ENCODE data around the gene PIGQ. TPM values are rescaled to one million over a fixed set of nuclear protein-coding genes. Genes with fewer than 3 reads are reported as not detected.

PIGQ gene
- total RNA-seq, 1 experiment from 2014 or later, result 58.0 TPM

- no peak overlapping the region for H3K56ac ChIP-seq (ENCODE audit: insufficient read length, low read depth, low read length)
- H3K9me3 Mint-ChIP-seq, result no peaks in the 10 kb centered on the region
- no peak overlapping the region for H3K27ac Mint-ChIP-seq
- H4K8ac ChIP-seq (replicated peaks; ENCODE audit: insufficient read length, low read depth, low read length), result no peak overlapping the region
- no peak overlapping the region for H2BK12ac ChIP-seq (ENCODE audit: insufficient read length, low read depth, low read length)
- no peak for DNase-seq
- H2BK15ac ChIP-seq (ENCODE audit: low read depth, low read length), result no peak overlapping the region
- H3K4me2 ChIP-seq (ENCODE audit: insufficient read depth, insufficient read length, low read length), result no peak overlapping the region
- H3K79me2 ChIP-seq (ENCODE audit: insufficient read depth, low read length), result no peaks in the 10 kb centered on the region; the same call in 1 of the 2 replicates
- no peak overlapping the region for H4K91ac ChIP-seq (ENCODE audit: insufficient read length, low read depth, low read length)
- H2BK5ac ChIP-seq (ENCODE audit: insufficient read length, low read length), result no peak overlapping the region
- no peaks in the 10 kb centered on the region for H3K27me3 ChIP-seq (ENCODE audit: insufficient read depth, low read length)
- H3K4me1 Mint-ChIP-seq, result peaks cover 12 to 25% of the 10 kb centered on the region in 2 experiments
- no peak overlapping the region for H3K14ac ChIP-seq (ENCODE audit: insufficient read depth, low read length)
- H3T11ph ChIP-seq (ENCODE audit: low read length), result no peak overlapping the region
- TF ChIP-seq, protein P1, sequence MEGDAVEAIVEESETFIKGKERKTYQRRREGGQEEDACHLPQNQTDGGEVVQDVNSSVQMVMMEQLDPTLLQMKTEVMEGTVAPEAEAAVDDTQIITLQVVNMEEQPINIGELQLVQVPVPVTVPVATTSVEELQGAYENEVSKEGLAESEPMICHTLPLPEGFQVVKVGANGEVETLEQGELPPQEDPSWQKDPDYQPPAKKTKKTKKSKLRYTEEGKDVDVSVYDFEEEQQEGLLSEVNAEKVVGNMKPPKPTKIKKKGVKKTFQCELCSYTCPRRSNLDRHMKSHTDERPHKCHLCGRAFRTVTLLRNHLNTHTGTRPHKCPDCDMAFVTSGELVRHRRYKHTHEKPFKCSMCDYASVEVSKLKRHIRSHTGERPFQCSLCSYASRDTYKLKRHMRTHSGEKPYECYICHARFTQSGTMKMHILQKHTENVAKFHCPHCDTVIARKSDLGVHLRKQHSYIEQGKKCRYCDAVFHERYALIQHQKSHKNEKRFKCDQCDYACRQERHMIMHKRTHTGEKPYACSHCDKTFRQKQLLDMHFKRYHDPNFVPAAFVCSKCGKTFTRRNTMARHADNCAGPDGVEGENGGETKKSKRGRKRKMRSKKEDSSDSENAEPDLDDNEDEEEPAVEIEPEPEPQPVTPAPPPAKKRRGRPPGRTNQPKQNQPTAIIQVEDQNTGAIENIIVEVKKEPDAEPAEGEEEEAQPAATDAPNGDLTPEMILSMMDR (conservative IDR thresholded peaks at IDR 0.05), result no peak
- no peak overlapping the region for H2AFZ ChIP-seq (ENCODE audit: low read length)
- H3K36me3 Mint-ChIP-seq (ENCODE audit: insufficient read depth in 1 of 3, low read depth in 3 of 3), result peaks cover 0 to 4% (median 3%) of the 10 kb centered on the region in 3 experiments; a peak in 4 of 7 replicates
- no peaks in the 10 kb centered on the region for H4K20me1 ChIP-seq (ENCODE audit: control insufficient read depth, insufficient read depth, insufficient read length)
- no peak overlapping the region for H3K4ac ChIP-seq (ENCODE audit: low read depth, low read length)
- H3K23ac ChIP-seq (ENCODE audit: insufficient read length, low read depth, low read length), result no peak overlapping the region
- H3K27me3 Mint-ChIP-seq (ENCODE audit: low read depth), result peaks cover 1% of the 10 kb centered on the region; the same call in 1 of the 2 replicates
- H3K27ac ChIP-seq (ENCODE audit: insufficient read length, low read depth, low read length), result no peak overlapping the region
- H3K4me3 Mint-ChIP-seq, result no peak overlapping the region
- H3K4me1 ChIP-seq (ENCODE audit: insufficient read depth, low read length), result no peaks in the 10 kb centered on the region
- WGBS (ENCODE audit: extremely low coverage, insufficient read length, low lambda C conversion rate), result no CpG with 5 or more reads among the region's 27 CpGs
- no peak overlapping the region for H3K18ac ChIP-seq (ENCODE audit: insufficient read length, low read depth, low read length)
- H2BK20ac ChIP-seq (ENCODE audit: low read depth, low read length, poor library complexity, severe bottlenecking), result no peak overlapping the region
- no peak overlapping the region for H2AK5ac ChIP-seq (ENCODE audit: insufficient read length, low read length)
- H3K23me2 ChIP-seq (ENCODE audit: insufficient read length, low read depth, low read length, poor library complexity, severe bottlenecking), result peaks cover 5% of the 10 kb centered on the region
- H4K5ac ChIP-seq (ENCODE audit: insufficient read length, low read depth, low read length), result no peak overlapping the region
- H3K79me1 ChIP-seq (ENCODE audit: insufficient read depth, low read depth, low read length, poor library complexity, severe bottlenecking), result no peaks in the 10 kb centered on the region
- no peaks in the 10 kb centered on the region for H3K9me3 ChIP-seq (ENCODE audit: control insufficient read depth, low read depth, low read length)
- H3K9ac ChIP-seq (ENCODE audit: extremely low read depth, insufficient read length, low read length), result no peak overlapping the region
- H2BK120ac ChIP-seq (ENCODE audit: low read depth, low read length, poor library complexity, severe bottlenecking), result no peak overlapping the region
Observed at GRCh38 chr16:572865-573650, 3.3 kb downstream of the PIGQ start.
